OCI-LY3 (cell line): Measurements from ENCODE around the gene ASH1L.

ENCODE experiments used
- H2AFZ ChIP-seq: fragments of 200-600, 300-600 bp; shearing (Covaris generic); 2 replicates; pipeline ENCODE4 v1.6.0; 2014; ENCODE audit warnings: antibody characterized with exemption, low read depth, low read length
- H3K27ac ChIP-seq: fragments of 200-600, 300-600 bp; sonication (generic); 2 replicates; pipeline ENCODE4 v1.5.1; 2014; ENCODE audit warnings: mild to moderate bottlenecking, low read length, moderate library complexity, mixed read lengths
- H3K27me3 ChIP-seq: fragments of 200-600, 300-600 bp; sonication (generic); 2 replicates; pipeline ENCODE4 v1.6.1; 2014; ENCODE audit warnings: low read depth, low read length, mixed read lengths
- H3K36me3 ChIP-seq: fragments of 200-600, 300-600 bp; sonication (generic); replicated peaks from 2 replicates; pipeline ENCODE3; 2014; ENCODE audit warnings: low read depth, low read length, mixed read lengths
- H3K4me1 ChIP-seq: fragments of 300-600, 200-600 bp; sonication (generic); 2 replicates; pipeline ENCODE4 v1.6.1; 2014; ENCODE audit warnings: low read length, mixed read lengths
- H3K4me2 ChIP-seq: fragments of 200-600, 300-600 bp; sonication (generic); 2 replicates; pipeline ENCODE4 v1.6.1; 2014; ENCODE audit warnings: low read length, mixed read lengths
- H3K4me3 ChIP-seq: fragments of 300-600, 200-600 bp; sonication (generic); 2 replicates; pipeline ENCODE4 v1.5.1; 2014; ENCODE audit warnings: antibody characterized with exemption, mild to moderate bottlenecking, low read length, moderate library complexity
- H3K79me2 ChIP-seq: fragments of 300-600, 200-600 bp; shearing (Covaris generic); 2 replicates; pipeline ENCODE4 v1.6.1; 2014; ENCODE audit warnings: mild to moderate bottlenecking, low read length, mixed read lengths
- H3K9ac ChIP-seq: fragments of 300-600, 200-600 bp; shearing (Covaris generic); 2 replicates; pipeline ENCODE4 v1.6.0; 2014; ENCODE audit warnings: mild to moderate bottlenecking, low read length, moderate library complexity
- H3K9me3 ChIP-seq: fragments of 200-600, 300-600 bp; shearing (Covaris generic); 2 replicates; pipeline ENCODE4 v1.6.1; 2014; ENCODE audit warnings: low read length, mixed read lengths; ENCODE audit not compliant: insufficient read depth
- H4K20me1 ChIP-seq: fragments of 200-600, 300-600 bp; sonication (generic); 2 replicates; pipeline ENCODE4 v1.6.1; 2016; ENCODE audit warnings: low read length, mixed read lengths; ENCODE audit not compliant: insufficient read depth
- CTCF ChIP-seq: fragments of 200-600, 300-600 bp; sonication (generic); IDR thresholded peaks from 2 replicates; pipeline ENCODE4 v1.5.1; 2014; ENCODE audit warnings: antibody characterized with exemption, low read length, low read depth
- EZH2phosphoT487 ChIP-seq: fragments of 200-600 bp; shearing (Covaris generic); IDR thresholded peaks from 2 replicates; pipeline ENCODE4 v1.6.1; 2018; ENCODE audit warnings: antibody characterized with exemption, mixed run types, low read depth

Gene ASH1L

GRCh38 chr1:155352631-155353030 lies 210.0 kb downstream of the ASH1L start:
- no peak overlapping the region for H3K27ac ChIP-seq
- H3K4me2 ChIP-seq, result no peak overlapping the region
- H3K79me2 ChIP-seq, result no peaks in the 10 kb centered on the region
- no peak overlapping the region for H3K4me3 ChIP-seq
- H4K20me1 ChIP-seq, result no peaks in the 10 kb centered on the region
- H3K9ac ChIP-seq, result no peak overlapping the region
- H3K4me1 ChIP-seq, result 0 out of 2 replicates have a peak, but pooled peaks cover 4% of the 10 kb centered on the region
- TF ChIP-seq CTCF (no peak), EZH2phosphoT487 (no peak)
- H3K9me3 ChIP-seq, result no peaks in the 10 kb centered on the region
- H3K27me3 ChIP-seq, result no peaks in the 10 kb centered on the region
- no peak overlapping the region for H2AFZ ChIP-seq
- peaks cover 41% of the 10 kb centered on the region for H3K36me3 ChIP-seq

GRCh38 chr1:155342842-155343241 lies 219.8 kb downstream of the ASH1L start:
- Histone ChIP-seq H3K36me3 (peaks cover 64% of the 10 kb centered on the region), H3K27ac (no peak overlapping the region), H3K27me3 (no peaks in the 10 kb centered on the region), H3K4me1 (no peaks in the 10 kb centered on the region), H3K4me3 (no peak overlapping the region), H3K9me3 (no peaks in the 10 kb centered on the region), H3K9ac (no peak overlapping the region), H3K79me2 (no peaks in the 10 kb centered on the region), H3K4me2 (no peak overlapping the region), H4K20me1 (no peaks in the 10 kb centered on the region), H2AFZ (no peak overlapping the region)
- no peak for TF ChIP-seq CTCF
- no peak for TF ChIP-seq EZH2phosphoT487

- no peaks in the 10 kb centered on the region for H3K4me1 ChIP-seq
- no peaks in the 10 kb centered on the region for H3K27me3 ChIP-seq
- no peaks in the 10 kb centered on the region for H3K9me3 ChIP-seq
- H3K36me3 ChIP-seq, result peaks cover 59% of the 10 kb centered on the region
- H2AFZ ChIP-seq, result no peak overlapping the region
- H3K4me2 ChIP-seq, result no peak overlapping the region
- H3K9ac ChIP-seq, result no peak overlapping the region
- TF ChIP-seq EZH2phosphoT487, result no peak
- no peak for TF ChIP-seq CTCF
- H4K20me1 ChIP-seq, result no peaks in the 10 kb centered on the region
- no peak overlapping the region for H3K4me3 ChIP-seq
- H3K79me2 ChIP-seq, result no peaks in the 10 kb centered on the region
- H3K27ac ChIP-seq, result no peak overlapping the region
Observed at GRCh38 chr1:155339515-155340097, 223.0 kb downstream of the ASH1L start.

GRCh38 chr1:155334962-155335361 lies 227.6 kb downstream of the ASH1L start:
- Histone ChIP-seq H3K27me3 (no peaks in the 10 kb centered on the region), H3K4me1 (peaks cover 17% of the 10 kb centered on the region), H2AFZ (no peak overlapping the region), H3K4me2 (no peak overlapping the region), H3K36me3 (peaks cover 41% of the 10 kb centered on the region), H3K9ac (no peak overlapping the region), H4K20me1 (no peaks in the 10 kb centered on the region), H3K79me2 (no peaks in the 10 kb centered on the region), H3K4me3 (no peak overlapping the region), H3K27ac (no peak overlapping the region), H3K9me3 (no peaks in the 10 kb centered on the region)
- TF ChIP-seq CTCF (no peak), EZH2phosphoT487 (no peak)
